Measurements from ENCODE around the gene PILRA. TPM values are rescaled to one million over a fixed set of nuclear protein-coding genes. Genes with fewer than 3 reads are reported as not detected.

PILRA gene
- total and polyA plus RNA-seq, 2 of the 8 experiments (the other 6 are each of a cell fraction or from before 2014, with no cell fraction given) = 7.6 to 10.6 TPM

GRCh38 chr7:100357131-100357561, 16.1 kb upstream of the PILRA start:
- Histone ChIP-seq H3K79me1 (ENCODE audit: low read depth, low read length) (no peaks in the 10 kb centered on the region), H2BK15ac (ENCODE audit: low read length) (no peak overlapping the region), H2AK5ac (ENCODE audit: low read depth, low read length) (no peak overlapping the region), H3K18ac (ENCODE audit: extremely low read depth, low read length) (no peak overlapping the region), H3K9me3 (ENCODE audit: insufficient read depth in 2 of 2, low read depth in 1 of 2, low read length in 1 of 2) (no peaks in the 10 kb centered on the region), H3K9ac (replicated peaks in 1 of 4; ENCODE audit: extremely low read depth in 1 of 4, low read depth in 3 of 4, low read length in 3 of 4) (no peak overlapping the region), H3K36me3 (ENCODE audit: control insufficient read depth in 2 of 4, insufficient read depth in 4 of 4, low read length in 3 of 4) (peaks cover 32 to 74% (median 56%) of the 10 kb centered on the region in 4 experiments), H4K5ac (ENCODE audit: insufficient read length, low read depth, low read length) (no peak overlapping the region), H3K23ac (ENCODE audit: insufficient read length) (no peak overlapping the region), H2BK120ac (replicated peaks; ENCODE audit: low read depth, low read length) (no peak overlapping the region), H3K4me3 (ENCODE audit: extremely low read depth in 1 of 4, insufficient read depth in 2 of 4, low read depth in 3 of 4, low read length in 4 of 4) (no peak overlapping the region), H2AFZ (ENCODE audit: low read length) (no peak overlapping the region), H3K4me1 (replicated peaks in 1 of 4; ENCODE audit: control insufficient read depth in 3 of 4, insufficient read depth in 4 of 4, low read length in 3 of 4) (no peaks in the 10 kb centered on the region), H3K4me2 (ENCODE audit: insufficient read depth in 1 of 2, low read depth in 2 of 2, low read length in 2 of 2) (no peak overlapping the region), H2BK20ac (ENCODE audit: low read length) (no peak overlapping the region), H3K4ac (replicated peaks; ENCODE audit: insufficient read length, low read depth, low read length) (no peak overlapping the region), H3K27me3 (replicated peaks in 1 of 4; ENCODE audit: control insufficient read depth in 3 of 4, extremely low read depth in 1 of 4, insufficient read depth in 3 of 4, low read length in 3 of 4) (no peaks in the 10 kb centered on the region), H4K20me1 (replicated peaks in 1 of 2; ENCODE audit: control insufficient read depth in 1 of 2, insufficient read depth in 2 of 2, low read length in 2 of 2) (peaks cover 2 to 7% of the 10 kb centered on the region in 2 experiments), H4K8ac (ENCODE audit: extremely low read depth, insufficient read depth, low read length) (peak overlapping the region; percentile 57; the same call in 1 of the 2 replicates), H3K14ac (ENCODE audit: insufficient read length) (no peak overlapping the region), H2BK5ac (ENCODE audit: low read depth, low read length) (no peak overlapping the region), H3K79me2 (ENCODE audit: control insufficient read depth in 1 of 2, insufficient read depth in 2 of 2, low read length in 2 of 2) (no peaks in the 10 kb centered on the region), H2BK12ac (ENCODE audit: low read depth, low read length) (no peak overlapping the region), H4K91ac (replicated peaks; ENCODE audit: insufficient read length, low read length) (no peak overlapping the region), H3K23me2 (ENCODE audit: low read depth, low read length) (no peaks in the 10 kb centered on the region), H3K56ac (replicated peaks; ENCODE audit: insufficient read length, low read depth, low read length) (no peak overlapping the region), H3K27ac (ENCODE audit: low read depth, low read length) (no peak overlapping the region)
- ChIA-PET CTCF (ENCODE audit: partially characterized antibody) (interaction anchor here (2.0 kb wide), 1 partner anchor 12 kb away, joined by 5 read pairs; no protein-coding TSS in a partner anchor), POLR2A (ENCODE audit: partially characterized antibody) (interaction anchor here (1.3 to 1.7 kb wide), 2 partner anchors 10 to 12 kb away, joined by 6 to 10 read pairs; no protein-coding TSS in a partner anchor)
- 78% methylated on average over 3 of the region's 6 CpGs; no CpG with 5 or more reads in 1 of the 2 experiments for WGBS, 2 experiments (ENCODE audit: extremely low coverage in 1 of 2, insufficient coverage in 1 of 2, insufficient read length in 1 of 2, insufficient replicate concordance in 2 of 2, low coverage in 1 of 2, low lambda C conversion rate in 2 of 2, missing lambda C conversion rate in 1 of 2)
- no peak for FAIRE-seq
- no peak for DNase-seq (ENCODE audit: low read depth in 1 of 2, low spot score in 2 of 2)
- TF ChIP-seq RAD21 (IDR thresholded peaks at IDR 0.05 in 1 of 2, conservative IDR thresholded peaks at IDR 0.05 in 1 of 2; ENCODE audit: low read depth in 2 of 2, low read length in 2 of 2) (no peak), YY1 (IDR thresholded peaks at IDR 0.05; ENCODE audit: low read depth, low read length) (no peak), EZH2 (IDR thresholded peaks at IDR 0.05; ENCODE audit: low read depth, low read length, severe bottlenecking) (no peak), CTCF (IDR thresholded peaks at IDR 0.05; ENCODE audit: control extremely low read depth in 1 of 3, insufficient read depth in 1 of 3, low read depth in 1 of 3, low read length in 3 of 3) (no peak), TEAD4 (IDR thresholded peaks at IDR 0.05; ENCODE audit: low read depth, low read length) (no peak)
